H1 (cell line): Measurements from ENCODE around the gene KRTAP3-1. TPM values are rescaled to one million over a fixed set of nuclear protein-coding genes. Genes with fewer than 3 reads are reported as not detected.

ENCODE experiments used
- CTCF ChIA-PET: fragments of 300-600 bp; sonication (Branson Sonifier 250); formaldehyde crosslinking; loops from one replicate; lab custom pipeline; 2021; ENCODE audit not compliant: partially characterized antibody; lab: Charles Lee
- POLR2A ChIA-PET: fragments of 300-600 bp; sonication (Branson Sonifier 250); formaldehyde crosslinking; loops from one replicate; lab custom pipeline; 2021; ENCODE audit warnings: inconsistent platforms; ENCODE audit not compliant: partially characterized antibody; lab: Charles Lee
- DNase-seq, 2 experiments: peaks; one replicate each; pipeline versions ENCODE4 v3.0.0 to v3.0.0-alpha.2; 2010 to 2022; ENCODE audit warnings: low spot score in 2 of 2, low read depth in 1 of 2, mixed read lengths in 1 of 2
- FAIRE-seq: peaks from 2 replicates; lab custom pipeline; 2011; peaks lifted over from hg19 to GRCh38; lab: Jason Lieb, UNC
- H2AFZ ChIP-seq: 2 replicates; pipeline ENCODE4 v1.8.1; 2012; ENCODE audit warnings: low read length, inconsistent platforms
- H2AK5ac ChIP-seq: 2 replicates; pipeline ENCODE4 v1.6.1; 2013; ENCODE audit warnings: low read depth, low read length
- H2BK120ac ChIP-seq: replicated peaks from 2 replicates; pipeline ENCODE3; 2013; ENCODE audit warnings: low read depth, low read length, inconsistent platforms
- H2BK12ac ChIP-seq: 2 replicates; pipeline ENCODE4 v1.6.1; 2013; ENCODE audit warnings: low read depth, low read length
- H2BK15ac ChIP-seq: 2 replicates; pipeline ENCODE4 v1.6.1; 2013; ENCODE audit warnings: low read length
- H2BK20ac ChIP-seq: 2 replicates; pipeline ENCODE4 v1.6.1; 2013; ENCODE audit warnings: low read length
- H2BK5ac ChIP-seq: 2 replicates; pipeline ENCODE4 v1.6.1; 2013; ENCODE audit warnings: low read depth, low read length
- H3K14ac ChIP-seq: 2 replicates; pipeline ENCODE4 v1.6.1; 2013; ENCODE audit warnings: inconsistent platforms; ENCODE audit not compliant: insufficient read length
- H3K18ac ChIP-seq: 2 replicates; pipeline ENCODE4 v1.6.1; 2013; ENCODE audit warnings: low read length; ENCODE audit errors: extremely low read depth
- H3K23ac ChIP-seq: 2 replicates; pipeline ENCODE4 v1.6.1; 2013; ENCODE audit warnings: inconsistent platforms; ENCODE audit not compliant: insufficient read length
- H3K23me2 ChIP-seq: 2 replicates; pipeline ENCODE4 v1.6.1; 2013; ENCODE audit warnings: low read depth, low read length
- H3K27ac ChIP-seq: 2 replicates; pipeline ENCODE4 v1.6.1; 2011; ENCODE audit warnings: low read depth, low read length, inconsistent platforms
- H3K27me3 ChIP-seq, 4 experiments: replicated peaks in 1 of 4; 1 replicate in 1 of 4; 2 replicates in 3 of 4; pipeline versions ENCODE4 v1.6.1 to v1.8.1; 2011 to 2013; ENCODE audit warnings: low read length in 3 of 4, mild to moderate bottlenecking in 3 of 4, inconsistent platforms in 2 of 4, mixed read lengths in 2 of 4, moderate library complexity in 1 of 4; ENCODE audit not compliant: control insufficient read depth in 3 of 4, insufficient read depth in 3 of 4; ENCODE audit errors: extremely low read depth in 1 of 4
- H3K36me3 ChIP-seq, 4 experiments: 2 replicates each; pipeline versions ENCODE4 v1.6.1 to v1.8.1; 2011 to 2013; ENCODE audit warnings: mild to moderate bottlenecking in 4 of 4, low read length in 3 of 4, moderate library complexity in 2 of 4, control low read depth in 1 of 4, inconsistent platforms in 1 of 4; ENCODE audit not compliant: insufficient read depth in 4 of 4, control insufficient read depth in 2 of 4
- H3K4ac ChIP-seq: replicated peaks from 2 replicates; pipeline ENCODE3; 2013; ENCODE audit warnings: low read length, low read depth, mixed read lengths, inconsistent platforms; ENCODE audit not compliant: insufficient read length
- H3K4me1 ChIP-seq, 4 experiments: replicated peaks in 1 of 4; 1 replicate in 1 of 4; 2 replicates in 3 of 4; pipeline versions ENCODE4 v1.6.1 to v1.8.1; 2011 to 2013; ENCODE audit warnings: low read length in 3 of 4, inconsistent platforms in 2 of 4, mixed read lengths in 1 of 4; ENCODE audit not compliant: insufficient read depth in 4 of 4, control insufficient read depth in 3 of 4
- H3K4me2 ChIP-seq, 2 experiments: 2 replicates each; pipeline versions ENCODE4 v1.6.1 to v1.8.1; 2011 to 2013; ENCODE audit warnings: low read depth in 2 of 2, low read length in 2 of 2, control low read depth in 1 of 2, inconsistent platforms in 1 of 2, mild to moderate bottlenecking in 1 of 2; ENCODE audit not compliant: insufficient read depth in 1 of 2
- H3K4me3 ChIP-seq, 4 experiments: fragments of 200-600, 300-600 bp in 1 of 4; sonication (generic), shearing (Covaris generic), sonication (Bioruptor Twin) in 1 of 4; 2 replicates each; pipeline versions ENCODE4 v1.5.1 to v1.8.1; 2011 to 2016; ENCODE audit warnings: low read length in 4 of 4, low read depth in 3 of 4, control low read depth in 2 of 4, inconsistent platforms in 2 of 4, mild to moderate bottlenecking in 2 of 4, mixed read lengths in 1 of 4, moderate library complexity in 1 of 4; ENCODE audit not compliant: insufficient read depth in 2 of 4; ENCODE audit errors: extremely low read depth in 1 of 4
- H3K56ac ChIP-seq: replicated peaks from 2 replicates; pipeline ENCODE3; 2013; ENCODE audit warnings: low read depth, mild to moderate bottlenecking, mixed read lengths, low read length, inconsistent platforms; ENCODE audit not compliant: insufficient read length
- H3K79me1 ChIP-seq: 2 replicates; pipeline ENCODE4 v1.6.1; 2013; ENCODE audit warnings: low read depth, low read length, control low read depth
- H3K79me2 ChIP-seq, 2 experiments: 2 replicates each; pipeline versions ENCODE4 v1.6.1 to v1.8.1; 2012 to 2013; ENCODE audit warnings: low read length in 2 of 2, mild to moderate bottlenecking in 2 of 2, inconsistent platforms in 1 of 2; ENCODE audit not compliant: insufficient read depth in 2 of 2, control insufficient read depth in 1 of 2
- H3K9ac ChIP-seq, 4 experiments: replicated peaks in 1 of 4; 1 replicate in 1 of 4; 2 replicates in 3 of 4; pipeline versions ENCODE4 v1.6.1 to v1.8.1; 2011 to 2013; ENCODE audit warnings: low read depth in 3 of 4, low read length in 3 of 4, control low read depth in 2 of 4, mild to moderate bottlenecking in 2 of 4, moderate library complexity in 2 of 4, inconsistent platforms in 1 of 4; ENCODE audit errors: extremely low read depth in 1 of 4
- H3K9me3 ChIP-seq, 2 experiments: 2 replicates each; pipeline versions ENCODE4 v1.6.1 to v1.8.1; 2012 to 2013; ENCODE audit warnings: mild to moderate bottlenecking in 2 of 2, moderate library complexity in 2 of 2, control low read depth in 1 of 2, inconsistent platforms in 1 of 2, low read depth in 1 of 2, low read length in 1 of 2, mixed read lengths in 1 of 2; ENCODE audit not compliant: insufficient read depth in 2 of 2
- H4K20me1 ChIP-seq, 2 experiments: replicated peaks in 1 of 2; 2 replicates each; pipeline versions ENCODE3 to v1.8.1; 2011 to 2013; ENCODE audit warnings: inconsistent platforms in 2 of 2, low read length in 2 of 2, mild to moderate bottlenecking in 1 of 2; ENCODE audit not compliant: insufficient read depth in 2 of 2, control insufficient read depth in 1 of 2
- H4K5ac ChIP-seq: 2 replicates; pipeline ENCODE4 v1.6.1; 2013; ENCODE audit warnings: low read length, low read depth, mixed read lengths, inconsistent platforms; ENCODE audit not compliant: insufficient read length
- H4K8ac ChIP-seq: 2 replicates; pipeline ENCODE4 v1.8.0; 2013; ENCODE audit warnings: mild to moderate bottlenecking, moderate library complexity, low read length, inconsistent platforms; ENCODE audit not compliant: insufficient read depth; ENCODE audit errors: extremely low read depth
- H4K91ac ChIP-seq: replicated peaks from 2 replicates; pipeline ENCODE3; 2013; ENCODE audit warnings: low read length, mixed read lengths, inconsistent platforms; ENCODE audit not compliant: insufficient read length
- CTCF ChIP-seq, 3 experiments: IDR thresholded peaks; 1 replicate in 2 of 3; 2 replicates in 1 of 3; pipeline versions ENCODE4 v1.5.1 to v1.6.1; 2011; ENCODE audit warnings: low read length in 3 of 3, mild to moderate bottlenecking in 3 of 3, inconsistent platforms in 2 of 3, low read depth in 1 of 3, moderate library complexity in 1 of 3; ENCODE audit not compliant: insufficient read depth in 1 of 3; ENCODE audit errors: control extremely low read depth in 1 of 3
- EZH2 ChIP-seq: fragments of 200-600 bp; sonication (generic); IDR thresholded peaks from 2 replicates; pipeline ENCODE4 v1.7.1; 2012; ENCODE audit warnings: low read depth, mild to moderate bottlenecking, moderate library complexity, low read length, inconsistent platforms; ENCODE audit not compliant: severe bottlenecking
- FOSL1 ChIP-seq: IDR thresholded peaks from 2 replicates; pipeline ENCODE4 v1.6.1; 2011; ENCODE audit warnings: mild to moderate bottlenecking, low read depth, low read length, moderate library complexity; ENCODE audit not compliant: insufficient read depth
- GTF2F1 ChIP-seq: IDR thresholded peaks from 2 replicates; pipeline ENCODE4 v1.6.1; 2012; ENCODE audit warnings: low read depth, low read length, improper control_type of control experiment, borderline replicate concordance
- HDAC2 ChIP-seq, 2 experiments: fragments of 300-600 bp in 1 of 2; sonication (generic) in 1 of 2; IDR thresholded peaks; 2 replicates each; pipeline ENCODE4 v1.6.1; 2011 to 2012; ENCODE audit warnings: low read depth in 2 of 2, low read length in 2 of 2, mild to moderate bottlenecking in 2 of 2, moderate library complexity in 2 of 2, borderline replicate concordance in 1 of 2, inconsistent platforms in 1 of 2
- HDAC6 ChIP-seq: IDR thresholded peaks from one replicate; pipeline ENCODE4 v1.7.1; 2012; ENCODE audit warnings: low read depth, mild to moderate bottlenecking, inconsistent platforms, low read length, moderate library complexity
- JUND ChIP-seq: IDR thresholded peaks from 2 replicates; pipeline ENCODE4 v1.6.1; 2011; ENCODE audit warnings: mild to moderate bottlenecking, improper control_type of control experiment, low read length
- KDM5A ChIP-seq: fragments of 200-600 bp; IDR thresholded peaks from 2 replicates; pipeline ENCODE4 v1.7.1; 2012; ENCODE audit warnings: mild to moderate bottlenecking, low read length, inconsistent platforms, mixed read lengths
- RBBP5 ChIP-seq: IDR thresholded peaks from 2 replicates; pipeline ENCODE4 v1.7.1; 2012; ENCODE audit warnings: low read depth, mild to moderate bottlenecking, inconsistent platforms, low read length, moderate library complexity, borderline replicate concordance
- RXRA ChIP-seq: IDR thresholded peaks from 2 replicates; pipeline ENCODE4 v1.6.1; 2011; ENCODE audit warnings: low read depth, mild to moderate bottlenecking, low read length, moderate library complexity; ENCODE audit not compliant: insufficient read depth
- TEAD4 ChIP-seq: IDR thresholded peaks from 2 replicates; pipeline ENCODE4 v1.6.1; 2012; ENCODE audit warnings: low read depth, low read length, inconsistent platforms, mixed read lengths
- WGBS, 2 experiments: shearing (Covaris generic) in 1 of 2; methylation state at CpG; one replicate each; pipeline versions ENCODE4 v1.1.6 to v1.1.7; 2013 to 2015; ENCODE audit warnings: low lambda C conversion rate in 2 of 2, mixed read lengths in 2 of 2, inconsistent platforms in 1 of 2, low coverage in 1 of 2, missing lambda C conversion rate in 1 of 2; ENCODE audit not compliant: insufficient replicate concordance in 2 of 2, insufficient coverage in 1 of 2, insufficient read length in 1 of 2; ENCODE audit errors: extremely low coverage in 1 of 2, missing lambda C conversion rate in 1 of 2; 5-methylcytosine and 5-hydroxymethylcytosine counted together
- polyA plus RNA-seq, 7 experiments: library from polyadenylated mRNA; depleted of rRNA in 3 of 7; stranded (reverse) in 5 of 7; unstranded in 2 of 7; fragments of >200 nt in 5 of 7; fragments of 200-250 nt in 2 of 7; gene quantifications; 1 replicate in 5 of 7; 2 replicates in 1 of 7; 4 replicates in 1 of 7; pipeline versions ENCODE4 v1.2.1 to v1.2.3, GENCODE V29; 2011 to 2013; ENCODE audit warnings: missing spikeins in 2 of 7, mixed read lengths in 2 of 7
- total RNA-seq: library from RNA; stranded (reverse); fragmentation: NEBNext Ultra II Directional; extraction: Animal tissue kit (Norgen Biotek cat#: 25700); gene quantifications from 2 replicates; pipeline ENCODE4 v1.2.1, GENCODE V29; 2021

The KRTAP3-1 gene
- total and polyA plus RNA-seq, 2 of the 8 experiments (the other 6 are each of a cell fraction or from before 2014, with no cell fraction given): not detected

DNA sequence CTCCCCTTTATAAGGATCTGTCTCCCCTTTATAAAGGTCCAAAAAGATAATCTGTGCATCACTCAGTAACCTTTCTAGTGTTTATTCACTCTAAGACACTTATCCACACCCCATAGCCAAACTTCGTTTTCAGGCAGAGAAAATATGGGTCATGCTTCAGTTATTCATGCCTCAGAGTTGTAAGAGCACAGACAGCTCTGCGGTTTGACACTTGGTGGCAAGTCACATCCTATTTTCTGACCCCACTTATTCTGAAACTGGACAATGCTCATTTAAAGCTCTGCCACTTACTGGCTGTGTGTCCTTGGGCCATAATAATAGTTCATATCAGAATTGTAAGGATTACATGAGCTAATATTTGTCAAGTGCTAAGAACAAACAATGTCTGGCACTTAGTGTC is 40.2 kb upstream of the KRTAP3-1 start:
- Histone ChIP-seq H2BK12ac (no peak overlapping the region), H2BK120ac (no peak overlapping the region), H4K5ac (no peak overlapping the region), H2AFZ (no peak overlapping the region), H3K36me3 (no peaks in the 10 kb centered on the region), H4K20me1 (no peaks in the 10 kb centered on the region), H2BK5ac (no peak overlapping the region), H3K9me3 (no peaks in the 10 kb centered on the region), H4K91ac (no peak overlapping the region), H3K23me2 (no peaks in the 10 kb centered on the region), H2BK20ac (no peak overlapping the region), H3K18ac (no peak overlapping the region), H3K27ac (no peak overlapping the region), H3K4me3 (no peak overlapping the region), H3K79me1 (no peaks in the 10 kb centered on the region), H3K4me1 (peaks cover 0 to 2% (median 0%) of the 10 kb centered on the region in 4 experiments; a peak in 1 of 7 replicates), H3K4ac (no peak overlapping the region), H3K14ac (no peak overlapping the region), H3K23ac (no peak overlapping the region), H3K79me2 (no peaks in the 10 kb centered on the region), H3K9ac (no peak overlapping the region), H3K56ac (no peak overlapping the region), H4K8ac (no peak overlapping the region), H2AK5ac (no peak overlapping the region), H3K4me2 (no peak overlapping the region), H2BK15ac (no peak overlapping the region), H3K27me3 (no peaks in the 10 kb centered on the region)
- FAIRE-seq (no peak), DNase-seq (no peak)
- 59% methylated on average over 2 of the region's 2 CpGs; no CpG with 5 or more reads in 1 of the 2 experiments for WGBS, 2 experiments
- POLR2A ChIA-PET: no interaction called here
- CTCF ChIA-PET: interaction anchor here (0.6 to 1.0 kb wide), 3 partner anchors 10 to 85 kb away, joined by 3 read pairs; no protein-coding TSS in a partner anchor
- TF ChIP-seq HDAC6: no peak
- no peak for TF ChIP-seq HDAC2 (IDR thresholded peaks at IDR 0.05; ENCODE audit: borderline replicate concordance in 1 of 2, low read depth in 2 of 2, low read length in 2 of 2)
- TF ChIP-seq FOSL1: no peak
- no peak for TF ChIP-seq RXRA
- no peak for TF ChIP-seq EZH2
- TF ChIP-seq KDM5A: no peak
- no peak for TF ChIP-seq TEAD4
- TF ChIP-seq GTF2F1: no peak
- no peak for TF ChIP-seq RBBP5
- TF ChIP-seq JUND: no peak
- TF ChIP-seq CTCF (IDR thresholded peaks at IDR 0.05; ENCODE audit: control extremely low read depth in 1 of 3, insufficient read depth in 1 of 3, low read depth in 1 of 3, low read length in 3 of 3): no peak
